GM03348 (cell line): Measurements from ENCODE around the gene GAP43.

ENCODE experiments used
- DNase-seq: peaks from one replicate; pipeline ENCODE4 v3.0.0; 2012; ENCODE audit warnings: low spot score

Gene GAP43

GRCh38 chr3:115623044-115623868 is at the start of gene GAP43:
TSS of gene GAP43 (plus strand) at chr3:115623510. CDS start at chr3:115623690, 180 bp downstream.
- DNase-seq, result peak; percentile 75

DNA sequence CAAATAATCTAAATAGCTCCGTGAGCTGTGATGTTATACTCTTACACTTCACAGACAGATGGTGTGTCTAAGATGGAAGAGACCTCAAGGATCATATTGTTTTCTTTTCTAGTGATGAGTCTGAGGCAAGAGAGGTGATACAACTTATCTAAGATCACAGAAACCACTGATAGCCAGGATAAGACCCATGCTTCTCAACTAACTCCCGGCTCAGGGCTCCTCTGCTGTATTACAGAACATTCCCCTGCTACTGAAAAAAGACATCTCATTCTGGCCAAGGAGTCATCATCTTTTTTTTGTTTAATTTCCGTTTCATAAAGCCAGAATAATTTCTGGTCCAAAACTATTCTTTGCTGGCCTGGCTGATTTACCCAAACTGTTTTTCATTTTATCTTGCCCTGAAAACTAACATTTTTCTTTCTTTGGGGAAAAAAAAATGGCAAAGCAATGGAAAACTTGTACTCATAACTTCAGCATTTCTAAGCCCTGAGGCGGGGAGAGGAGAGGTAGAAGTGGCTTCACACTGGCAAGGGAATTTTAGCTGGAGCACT is 46.9 kb upstream of the GAP43 start:
- no peak for DNase-seq

- DNase-seq, result no peak
Measured at GRCh38 chr3:115577000-115577399, 46.3 kb upstream of the GAP43 start.

DNA sequence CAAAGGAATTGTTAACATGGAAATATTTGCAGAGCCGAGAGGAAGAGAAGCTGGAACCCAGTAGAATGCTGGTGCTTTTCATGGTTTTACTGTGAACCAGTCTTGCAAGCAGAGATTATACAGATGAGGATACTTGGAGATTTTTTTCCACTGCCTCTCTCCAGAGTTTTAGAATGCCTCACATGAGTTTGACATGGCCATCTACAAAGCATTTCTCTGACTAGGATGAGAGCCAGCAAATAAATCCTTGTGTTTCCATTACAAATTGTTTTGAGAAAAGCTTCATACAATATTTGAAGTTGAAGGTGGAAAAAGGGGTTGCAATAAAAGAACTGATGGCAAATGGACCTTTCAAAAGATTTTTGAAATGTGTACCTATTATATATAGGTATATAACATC is 45.0 kb upstream of the GAP43 start:
- DNase-seq, result no peak

DNA sequence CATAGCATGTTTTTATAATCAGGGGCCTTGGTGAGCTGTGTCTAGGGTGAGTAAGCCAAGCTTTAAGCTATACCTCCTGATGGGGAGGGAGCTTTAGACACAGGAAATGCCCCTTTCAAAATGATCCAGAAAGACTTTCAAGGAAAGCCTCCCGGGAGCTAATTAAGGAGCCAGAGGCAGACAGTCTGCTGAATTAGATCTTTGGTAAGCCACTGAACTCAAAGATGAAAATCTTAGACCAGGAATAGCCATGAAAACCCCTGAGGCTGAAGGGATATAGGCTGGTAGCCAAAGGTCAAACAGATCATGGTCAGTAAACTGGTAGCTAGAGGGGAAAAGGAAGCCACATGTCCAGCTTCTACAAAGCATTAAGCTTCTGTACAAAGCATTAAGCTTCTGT is 42.7 kb upstream of the GAP43 start:
- DNase-seq, result no peak

GRCh38 chr3:115581362-115582135 is 41.8 kb upstream of the GAP43 start:
- DNase-seq, result peak; percentile 13

DNA sequence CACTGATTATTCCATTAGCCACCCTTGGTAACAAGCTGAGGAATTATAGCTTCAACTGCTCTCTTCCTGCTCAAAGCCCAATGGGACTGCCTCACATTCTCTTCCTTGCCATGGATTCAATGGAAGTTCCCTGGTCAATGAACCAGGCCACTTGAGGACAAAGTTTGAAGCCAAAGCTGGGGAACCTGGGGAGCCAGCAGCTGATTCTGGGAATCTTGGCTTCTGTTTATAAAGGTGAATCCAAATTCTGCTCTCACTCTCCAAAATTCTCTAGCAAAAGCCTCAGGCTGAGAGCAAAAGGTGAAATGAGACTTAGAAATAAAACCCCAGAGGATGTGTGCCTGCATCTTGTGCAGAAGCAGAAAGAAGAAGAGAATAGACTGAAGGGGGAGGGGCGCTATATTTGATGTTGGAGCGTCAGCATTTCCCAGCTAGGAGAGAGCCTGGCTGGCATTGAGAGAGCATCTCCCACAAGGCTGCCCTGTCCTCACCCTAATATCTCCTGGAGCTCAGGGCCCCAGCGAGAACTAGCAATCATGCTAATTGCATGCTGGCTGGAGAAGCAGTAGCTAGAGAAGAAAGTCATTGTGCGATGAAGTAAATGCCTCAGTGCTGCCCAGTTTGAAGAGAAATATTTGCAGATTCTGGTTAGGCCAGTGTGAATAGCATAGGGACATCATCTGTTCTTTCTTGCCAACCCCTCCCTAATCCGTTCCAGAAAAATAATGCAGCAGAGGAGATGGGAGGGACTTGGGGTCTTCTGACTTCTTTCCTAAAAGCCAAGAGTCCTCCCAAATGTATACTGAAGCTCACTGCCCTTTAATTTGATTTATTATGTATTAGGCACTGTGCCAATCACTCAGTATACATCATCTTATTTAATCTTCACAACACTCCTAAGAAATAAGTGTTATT is 34.9 kb upstream of the GAP43 start:
- DNase-seq, result no peak

DNA sequence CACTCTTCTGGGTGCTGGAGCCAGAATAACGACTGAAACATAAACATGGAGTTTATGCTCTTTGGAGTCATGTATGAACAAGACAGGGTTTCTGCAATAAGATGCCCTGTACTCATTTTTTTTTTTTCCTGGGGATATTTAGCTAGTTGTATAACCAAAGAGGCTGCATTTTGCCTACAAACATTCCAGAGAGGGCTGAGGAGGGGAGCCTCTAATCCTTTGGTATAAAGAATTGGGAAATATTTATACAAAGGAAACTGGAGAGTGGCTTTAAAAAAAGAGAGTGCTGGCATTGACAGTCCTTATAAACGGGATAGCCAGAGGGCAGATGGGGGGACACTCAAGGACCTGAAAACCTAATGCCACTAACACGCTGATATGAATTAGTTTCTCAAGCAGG is 32.4 kb upstream of the GAP43 start:
- DNase-seq, result no peak

DNA sequence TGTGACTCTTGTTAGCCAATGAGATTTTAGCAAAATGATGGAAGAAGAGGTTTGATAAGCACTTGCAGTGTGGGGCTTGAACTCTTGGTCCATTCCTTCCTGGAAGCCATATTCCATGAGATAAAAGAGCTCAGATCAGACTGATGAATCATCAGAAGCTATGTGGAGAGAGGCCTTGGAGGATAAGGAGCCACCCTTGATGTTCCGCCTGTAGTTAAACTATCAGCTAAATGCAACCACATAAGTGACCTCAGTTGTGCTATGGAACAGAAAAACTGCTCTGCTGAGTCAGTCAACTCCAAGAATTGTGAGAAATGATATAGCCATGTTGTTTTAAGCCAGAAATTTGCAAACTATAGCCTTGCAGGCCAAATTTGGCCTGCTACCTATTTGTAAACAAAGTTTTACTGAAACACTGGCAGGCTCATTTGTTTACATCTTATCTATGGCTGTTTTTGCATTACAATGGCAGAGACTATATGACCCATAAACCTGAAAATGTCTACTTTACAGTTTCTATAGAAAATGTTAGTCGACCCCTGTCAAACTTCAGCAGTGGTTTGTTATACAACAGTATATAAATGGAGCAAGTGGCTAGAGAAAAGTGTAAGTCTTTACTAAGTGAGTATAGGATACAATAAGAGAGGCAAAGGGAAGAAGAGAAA is 27.6 kb upstream of the GAP43 start:
- DNase-seq, result no peak

GRCh38 chr3:115598216-115598615 is 25.1 kb upstream of the GAP43 start:
- DNase-seq, result no peak

DNA sequence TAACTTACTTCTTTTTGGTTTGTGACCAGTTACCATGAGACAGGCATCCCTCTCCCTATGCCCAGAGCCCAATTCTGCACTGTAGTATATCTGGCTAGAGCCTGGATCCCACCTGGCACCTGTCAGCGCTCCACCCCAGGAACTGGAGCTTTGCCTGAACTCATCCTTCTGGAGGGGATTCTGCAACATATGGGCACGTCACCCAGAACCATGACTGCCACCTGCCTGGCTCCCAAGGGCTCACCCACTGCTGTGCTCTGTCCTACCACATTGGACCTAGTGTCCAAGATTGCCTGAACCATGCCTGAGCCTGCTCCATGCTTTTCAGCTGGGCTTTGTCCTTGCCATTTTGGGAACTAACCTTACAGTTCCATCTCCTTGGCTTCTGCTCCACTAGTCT is 21.1 kb upstream of the GAP43 start:
- no peak for DNase-seq

DNA sequence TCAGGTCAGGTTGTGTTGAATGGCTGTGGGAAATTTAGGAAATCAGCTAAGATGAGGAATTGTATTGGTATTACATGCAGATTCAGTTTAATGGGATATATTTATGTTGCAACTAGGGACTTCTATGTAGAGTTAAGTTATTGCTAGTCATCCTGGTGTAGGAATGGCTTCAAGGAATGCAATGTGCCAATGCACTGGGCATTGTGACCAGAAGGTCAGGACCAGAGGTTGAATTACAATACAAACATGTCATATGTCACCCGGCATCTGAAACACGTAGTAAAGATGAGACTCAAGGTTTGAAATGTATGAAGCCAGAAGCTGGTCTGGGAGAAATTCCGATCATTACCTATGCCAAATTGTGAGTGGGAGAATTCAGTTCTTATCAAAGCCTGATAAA is 11.7 kb upstream of the GAP43 start:
- no peak for DNase-seq

DNA sequence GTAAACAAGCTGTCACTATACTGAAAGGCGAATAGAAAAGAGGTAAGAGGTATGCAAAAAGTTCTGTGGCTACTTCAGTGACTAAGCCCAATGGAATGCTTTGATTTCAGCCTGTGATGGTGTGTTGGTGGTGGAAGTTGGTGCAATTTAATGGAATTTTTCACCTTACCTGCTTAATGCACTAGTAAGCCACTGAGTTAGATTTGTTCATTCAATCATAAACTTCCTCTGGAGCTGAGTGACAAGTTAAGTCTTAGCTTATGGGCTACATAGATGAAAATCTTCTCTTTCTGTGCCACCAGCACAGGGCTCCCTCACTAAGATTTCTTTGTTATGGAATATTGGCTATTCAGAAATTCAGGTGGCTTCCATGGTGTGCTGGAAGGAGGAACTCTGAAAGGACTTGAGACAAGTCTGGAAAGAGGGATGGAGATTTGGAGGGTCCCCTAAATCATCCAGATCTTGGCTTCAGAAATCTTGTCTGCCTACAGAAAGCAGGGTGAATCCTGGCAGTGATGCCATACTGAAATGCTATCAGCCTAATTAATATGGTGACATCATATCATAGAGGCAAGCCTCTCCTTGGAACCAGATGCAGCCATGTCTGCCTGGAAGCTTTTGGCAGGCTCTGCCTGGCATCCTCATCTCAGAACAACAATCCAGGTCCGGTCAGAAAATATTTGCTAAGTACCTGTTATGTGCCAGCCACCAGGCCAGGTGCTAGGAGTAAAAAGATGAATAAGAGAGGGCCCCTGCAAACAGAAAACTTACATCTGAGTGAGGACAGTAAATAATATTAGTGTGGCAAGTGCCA is 8.1 kb upstream of the GAP43 start:
- no peak for DNase-seq

- DNase-seq, result no peak
Measured at GRCh38 chr3:115616461-115616860, 6.8 kb upstream of the GAP43 start.

- DNase-seq, result no peak
Measured at GRCh38 chr3:115617591-115617990, 5.7 kb upstream of the GAP43 start.

- DNase-seq, result no peak
Measured at GRCh38 chr3:115624029-115624741, 875 bp downstream of the GAP43 start.

DNA sequence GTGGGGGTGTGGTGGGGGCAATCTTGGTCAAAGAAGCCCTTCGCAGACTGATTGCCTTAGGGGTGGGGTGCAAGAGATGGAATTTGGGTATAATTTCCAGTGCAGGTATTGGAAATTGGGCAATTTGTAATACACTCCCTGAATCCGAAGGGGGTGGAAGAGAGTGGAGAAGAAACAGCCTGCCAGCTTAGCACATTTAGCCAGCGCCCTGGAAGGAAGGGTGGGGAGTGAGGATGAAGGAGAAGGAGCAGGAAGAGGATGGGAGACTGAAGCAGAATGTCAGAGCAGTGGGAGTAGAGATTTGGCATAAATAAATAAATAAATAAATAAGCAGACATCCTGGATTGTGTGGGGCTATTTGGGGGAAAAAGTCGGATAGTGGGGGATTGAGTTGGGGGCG is 1.6 kb downstream of the GAP43 start:
- no peak for DNase-seq

DNA sequence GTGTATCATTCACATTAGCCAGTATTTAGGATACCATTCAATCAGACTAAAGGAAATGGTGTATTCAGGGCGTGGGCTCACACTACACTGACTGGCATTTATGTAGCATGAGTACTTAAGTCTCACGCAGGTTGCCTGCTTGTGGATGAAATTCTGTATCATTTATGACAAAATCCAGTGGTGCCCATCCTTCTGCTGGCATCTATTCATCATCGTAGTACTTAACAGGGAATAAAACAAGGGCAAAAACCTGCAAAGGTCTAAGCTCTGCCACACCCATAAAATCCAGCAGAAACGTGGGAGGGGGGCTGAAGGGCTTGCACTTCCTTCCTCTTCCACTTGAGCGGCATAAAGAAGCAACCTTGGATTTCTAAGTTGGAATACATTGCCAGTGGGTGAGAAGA is 2.7 kb downstream of the GAP43 start:
- no peak for DNase-seq

GRCh38 chr3:115626721-115627120 is 3.4 kb downstream of the GAP43 start:
- DNase-seq, result no peak
